Stimulated activated CD8-positive, alpha-beta memory T cell treated with anti-CD3 and anti-CD28 coated beads, Interleukin-7, amount 100 ng/mL, for 1 hour (primary cell): ENCODE results near the gene MVD.
A peak's percentile ranks its signal among the peaks of the same experiment; 100 is the strongest.

Experiments
- DNase-seq, 2 donors: peaks; one replicate each; pipeline ENCODE4 v3.0.0-alpha.2; 2020; ENCODE audit warnings: low read depth in 2 of 2

MVD gene

GRCh38 chr16:88662843-88663606, at the start of gene MVD:
Gene MVD (minus strand): TSS chr16:88663091. CDS start chr16:88663080, 11 bp downstream.
- peak; percentile 86 for DNase-seq

DNA sequence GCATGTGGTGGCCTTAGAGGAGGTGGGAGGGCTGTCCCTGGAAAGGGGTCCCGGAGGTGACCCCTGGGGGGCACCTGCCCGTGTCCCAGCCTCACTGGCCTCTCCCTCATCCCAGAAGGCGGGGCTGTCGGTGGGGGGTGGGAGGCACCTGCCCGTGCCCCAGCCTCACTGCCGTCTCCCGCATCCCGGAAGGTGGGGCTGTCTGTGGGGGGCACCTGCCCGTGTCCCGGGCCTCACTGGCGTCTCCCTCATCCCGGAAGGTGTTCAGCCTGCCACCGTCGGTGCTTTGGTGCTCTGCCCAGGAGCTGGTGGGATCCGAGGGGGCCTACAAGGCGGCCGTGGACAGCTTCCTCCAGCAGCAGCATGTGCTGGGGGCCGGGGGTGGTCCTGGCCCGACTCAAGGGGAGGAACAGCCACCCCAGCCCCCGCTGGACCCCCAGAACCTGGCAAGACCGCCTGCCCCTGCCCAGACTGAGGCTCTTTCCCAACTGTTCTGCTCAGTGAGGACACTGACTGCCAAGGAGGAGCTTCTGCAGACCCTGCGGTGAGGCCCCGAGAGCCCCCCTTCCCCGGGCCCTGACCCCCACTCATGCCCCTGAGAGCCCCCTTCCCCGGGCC, 49.6 kb upstream of the MVD start:
- DNase-seq, result no peak

DNA sequence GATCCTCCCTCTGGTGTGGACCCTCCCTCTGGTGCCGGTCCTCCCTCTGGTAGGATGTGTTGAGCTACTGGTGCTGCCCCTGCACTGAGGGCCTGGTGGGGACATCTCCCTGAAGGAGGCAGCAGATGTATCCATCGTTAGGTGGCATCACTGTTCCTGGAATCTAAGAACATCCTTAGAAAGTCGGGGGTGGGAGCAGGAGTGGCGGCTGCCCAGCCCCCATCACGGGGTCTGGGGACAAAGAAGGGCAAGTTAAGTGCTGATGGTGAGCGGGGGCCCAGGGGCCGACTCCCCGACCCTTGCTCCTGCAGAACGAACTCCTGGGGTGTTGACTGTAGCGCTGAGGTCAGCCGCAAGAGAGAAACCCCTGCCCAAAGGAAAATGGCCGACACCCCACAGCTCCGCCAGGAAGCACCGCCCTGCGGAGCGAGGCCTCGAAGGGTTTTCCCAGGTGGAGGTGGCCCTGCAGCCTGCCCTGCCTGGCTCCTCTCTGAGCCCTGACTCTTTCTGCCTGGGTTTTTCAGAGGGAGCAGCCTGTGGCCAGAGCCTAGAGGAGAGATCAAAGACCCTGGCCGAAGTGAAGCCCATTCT, 49.0 kb upstream of the MVD start:
- DNase-seq, result no peak

DNA sequence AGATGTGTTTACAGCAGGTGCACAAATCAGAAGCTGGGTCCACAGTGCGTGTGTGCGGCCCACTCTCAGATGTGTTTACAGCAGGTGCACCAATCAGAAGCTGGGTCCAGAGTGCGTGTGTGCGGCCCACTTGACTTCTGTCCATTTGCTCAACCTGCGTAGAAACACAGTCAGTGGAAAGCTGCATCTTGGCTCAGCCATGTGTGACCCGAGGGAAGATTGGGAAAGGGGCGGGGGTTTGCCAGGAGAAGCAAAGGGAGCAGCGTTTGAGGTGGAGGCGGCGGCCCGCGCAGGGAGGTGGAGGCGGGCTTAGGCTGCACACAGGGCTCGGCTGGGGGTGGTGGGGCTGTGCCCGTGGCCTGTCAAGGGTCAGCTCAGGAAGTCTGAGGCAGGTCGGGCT, 47.7 kb upstream of the MVD start:
- no peak for DNase-seq

DNA sequence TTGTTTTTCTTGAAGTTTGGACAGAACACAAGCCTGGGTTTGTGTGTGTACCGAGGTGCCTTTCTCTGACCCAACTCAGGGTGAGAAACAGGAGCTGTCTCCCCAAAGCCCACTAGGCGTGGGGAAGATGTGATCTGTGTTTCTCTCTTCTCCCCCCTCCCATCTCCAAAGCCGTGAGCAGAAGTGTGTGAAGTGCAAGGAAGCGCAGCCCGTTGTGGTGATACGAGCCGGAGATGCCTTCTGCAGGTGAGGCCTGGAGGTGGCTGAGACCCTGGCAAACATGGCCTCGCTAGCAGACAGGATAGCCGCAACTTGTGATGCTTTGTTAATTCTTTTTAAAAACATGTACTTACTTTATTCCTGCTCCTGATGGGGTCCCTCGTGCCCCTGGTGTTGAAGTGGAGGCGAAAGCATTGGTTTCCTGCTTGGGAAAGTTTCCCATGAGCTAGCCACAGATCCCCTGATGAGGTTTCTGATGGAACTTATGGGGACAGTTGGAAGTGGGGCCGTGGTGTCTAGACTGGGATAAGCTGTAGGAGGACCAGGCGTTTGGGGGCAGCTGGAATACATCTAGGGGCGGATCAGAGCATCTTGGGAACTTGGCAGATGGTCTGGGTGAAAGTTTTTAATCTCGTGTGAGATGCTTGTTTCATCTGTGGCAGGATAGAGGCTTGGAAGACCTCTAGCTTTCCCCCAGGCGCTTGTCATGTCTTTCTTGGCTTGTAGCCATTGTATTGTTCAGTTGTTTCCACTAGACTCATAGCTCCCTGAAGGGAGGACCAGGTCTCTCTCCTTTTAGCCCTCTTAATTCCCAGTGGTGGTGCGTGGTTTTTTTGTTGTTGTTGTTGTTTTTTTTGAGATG, 44.3 kb upstream of the MVD start:
- DNase-seq, result no peak

DNA sequence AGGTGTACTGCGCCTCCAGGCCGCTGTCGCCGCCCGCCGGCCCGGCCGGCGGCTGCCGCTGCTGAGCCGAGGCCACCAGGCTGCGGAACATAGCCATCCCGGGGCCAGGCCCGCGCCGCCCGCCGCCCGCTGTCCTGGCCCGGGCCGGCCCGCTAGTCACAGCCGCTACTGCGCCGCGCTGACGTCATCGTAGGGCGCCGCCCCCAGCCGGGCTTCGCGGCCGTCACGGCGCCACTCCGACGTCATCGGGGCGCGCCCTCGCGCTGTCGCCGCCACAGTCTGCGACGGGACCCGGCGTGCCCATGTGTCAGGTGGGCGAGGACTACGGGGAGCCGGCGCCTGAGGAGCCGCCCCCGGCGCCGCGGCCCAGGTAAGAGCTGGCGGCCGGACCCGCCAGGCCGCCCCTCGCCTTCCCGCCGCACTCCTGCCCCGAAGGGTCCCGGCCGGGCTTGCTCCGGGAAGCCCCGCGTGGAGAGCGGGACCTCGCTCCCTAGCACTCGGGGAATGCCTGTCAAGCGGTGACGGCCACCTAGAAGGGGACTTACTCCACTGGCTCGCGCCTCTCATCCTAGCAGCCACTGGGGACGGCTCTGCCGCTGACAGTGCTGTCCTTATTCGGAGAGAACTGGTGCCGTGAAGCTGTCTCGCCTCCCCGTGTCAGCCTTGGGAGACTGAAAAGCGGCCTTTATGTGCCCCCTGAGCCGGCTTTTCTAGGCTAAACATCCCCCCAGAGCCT, 43.5 kb upstream of the MVD start, which contains the start of the genes CTU2 and RNF166:
TSS of gene CTU2 (plus strand) at position 275 of the 736 bp plus-strand sequence. CDS start at position 303, 28 bp downstream.
TSS of gene RNF166 (minus strand) at position 180 of the 736 bp plus-strand sequence. CDS start at position 97, 83 bp downstream.
- DNase-seq, result peak; percentile 85 to 86

GRCh38 chr16:88705801-88706228, 42.9 kb upstream of the MVD start:
- no peak for DNase-seq

DNA sequence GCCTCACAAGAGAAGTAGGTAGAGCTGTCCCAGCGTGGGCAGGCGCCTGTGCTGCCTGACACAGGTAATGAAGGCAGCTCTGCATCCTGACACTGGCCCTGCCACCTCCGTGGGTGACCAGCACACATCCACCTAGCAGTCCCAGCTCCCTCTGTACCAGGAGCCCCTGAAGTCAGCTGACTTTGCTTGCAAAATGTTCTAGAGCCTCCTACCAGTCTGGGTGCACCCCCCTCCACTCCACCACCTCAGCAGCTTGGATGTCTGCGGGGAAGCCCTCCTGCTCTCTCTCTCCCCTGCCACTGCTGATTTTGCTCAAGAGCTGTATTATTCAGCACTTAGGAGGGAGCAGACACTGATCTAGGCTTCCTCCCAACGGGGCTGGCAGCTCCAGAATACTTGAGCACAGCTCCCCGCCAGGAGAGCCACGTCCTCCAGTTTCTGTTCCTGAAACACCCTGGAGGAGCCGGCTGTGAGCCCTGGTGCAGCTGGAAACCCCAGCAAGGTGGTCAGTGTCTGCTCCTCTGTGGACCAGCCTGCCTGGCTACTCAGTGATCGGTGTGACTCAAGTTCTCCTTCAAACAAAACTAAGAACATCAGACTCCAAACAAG, 42.3 kb upstream of the MVD start:
- no peak for DNase-seq

GRCh38 chr16:88703486-88704309, 40.8 kb upstream of the MVD start:
- DNase-seq, result peak; percentile 40 to 59

GRCh38 chr16:88702371-88703210, 39.7 kb upstream of the MVD start:
- no peak for DNase-seq

DNA sequence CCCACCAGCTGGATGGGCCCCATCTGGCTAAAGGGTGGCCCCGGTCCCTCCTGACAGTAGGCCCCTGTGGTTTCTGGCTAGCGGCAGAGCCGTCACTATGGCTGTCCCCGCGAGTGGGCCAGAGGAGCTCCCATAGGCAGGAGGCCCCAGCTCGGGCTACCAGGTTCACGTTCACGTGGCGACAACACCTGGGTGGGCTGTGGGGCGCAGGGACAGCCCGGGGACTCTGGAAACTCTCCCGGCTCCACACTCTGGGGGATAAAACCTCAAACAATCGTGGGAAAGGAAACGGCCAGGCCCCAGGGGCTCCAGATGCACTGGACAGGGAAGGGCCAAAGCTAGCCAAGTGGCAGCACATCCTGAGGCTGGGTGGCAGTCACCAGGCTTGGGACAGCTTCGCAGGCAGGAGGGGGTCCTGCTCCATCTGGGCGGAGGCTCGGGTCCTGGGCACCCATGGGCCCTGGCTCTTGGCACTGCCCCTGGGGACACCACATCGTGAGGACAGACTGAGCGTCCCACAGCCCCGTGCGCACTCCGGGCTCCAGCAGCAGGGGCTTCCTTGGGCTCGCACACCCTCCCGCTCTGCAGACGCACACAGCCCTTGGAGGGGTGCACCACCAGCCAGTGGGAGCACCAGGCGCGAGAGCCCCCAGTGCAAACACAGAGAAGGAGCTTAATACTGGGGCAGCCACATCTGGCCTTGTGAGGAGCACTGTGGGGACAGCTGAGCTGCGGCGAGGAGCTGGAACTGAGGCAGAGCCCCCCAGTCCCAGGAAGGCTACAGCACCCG, 38.9 kb upstream of the MVD start:
- no peak for DNase-seq

- DNase-seq, result peak; percentile 91
Observed at GRCh38 chr16:88700636-88701482, 38.0 kb upstream of the MVD start.

GRCh38 chr16:88700322-88700635, 37.4 kb upstream of the MVD start:
- DNase-seq, result no peak

DNA sequence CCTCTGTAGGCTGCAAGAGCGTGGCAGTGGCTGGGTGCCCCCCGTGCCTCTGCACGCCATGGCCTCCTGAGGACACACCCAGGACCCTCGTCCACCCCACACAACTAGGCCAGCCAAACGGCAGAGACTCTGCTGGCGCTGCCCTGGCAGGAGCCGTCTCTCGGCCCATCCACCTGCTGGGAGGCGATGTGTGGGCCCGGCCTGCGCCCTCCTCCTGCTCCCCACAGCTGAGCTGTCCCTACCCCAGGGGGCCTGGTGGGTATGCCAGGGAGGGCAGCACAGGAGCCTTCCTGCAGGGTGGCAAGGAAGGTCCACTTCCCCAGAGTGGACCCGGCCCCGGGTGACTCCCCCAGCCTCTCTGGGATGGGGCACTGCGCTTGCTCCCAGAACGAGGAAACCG, 36.3 kb upstream of the MVD start:
- DNase-seq, result no peak

GRCh38 chr16:88698646-88699045, 35.8 kb upstream of the MVD start:
- no peak for DNase-seq

DNA sequence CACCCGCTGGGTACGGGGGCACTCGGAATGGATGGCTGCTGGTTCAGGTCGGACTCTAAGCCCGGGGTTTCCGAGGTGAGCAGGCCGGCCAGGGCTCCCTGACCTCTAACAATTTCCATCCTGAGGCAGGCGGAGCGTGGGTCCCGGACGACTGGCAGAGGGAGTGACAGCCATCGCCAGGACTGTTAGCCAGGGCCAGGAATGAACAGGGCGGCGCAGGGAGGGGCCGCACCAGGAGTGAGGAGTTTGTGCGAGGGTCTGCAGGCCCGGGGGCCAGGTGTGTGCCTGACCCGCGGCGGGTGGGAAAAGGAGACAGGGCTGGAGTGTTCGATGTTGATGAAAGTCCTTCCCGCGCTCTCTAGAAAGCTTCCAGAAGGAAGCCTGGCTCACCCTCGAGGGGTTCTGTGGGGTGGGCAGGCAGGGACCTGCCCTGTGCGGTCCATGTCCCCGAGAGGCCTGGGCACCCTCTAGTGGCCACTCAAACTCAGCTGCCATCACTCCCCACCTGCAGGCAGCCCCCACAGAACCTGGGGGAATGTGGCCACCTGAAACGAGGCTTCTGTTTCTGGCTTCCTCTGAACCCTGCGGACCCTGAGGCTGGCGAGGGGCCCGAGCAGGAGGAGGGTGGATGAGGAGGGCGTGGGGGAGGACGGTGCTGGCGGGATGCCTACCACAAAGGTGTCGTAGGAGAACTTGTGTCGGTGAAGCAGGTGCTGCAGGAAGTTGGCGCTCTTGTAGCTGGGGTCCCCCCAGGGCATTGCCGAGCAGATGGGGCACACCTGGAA, 35.1 kb upstream of the MVD start:
- DNase-seq, result no peak
